Heart left ventricle (tissue), 13 donors: ENCODE results near the gene NRF1.

Experiments used
- CTCF ChIP-seq, 12 donors: fragments of 200-600 bp; sonication (generic) in 4 of 12; IDR thresholded peaks; one replicate each; pipeline versions ENCODE4 v1.5.0 to v1.8.0; 2018 to 2022; ENCODE audit warnings: antibody characterized with exemption in 12 of 12, mild to moderate bottlenecking in 5 of 12
- POLR2A ChIP-seq, 2 donors: fragments of 450-650 bp; IDR thresholded peaks; one replicate each; pipeline ENCODE4 v1.6.1; 2017; ENCODE audit warnings: antibody characterized with exemption in 2 of 2, mild to moderate bottlenecking in 2 of 2, moderate library complexity in 2 of 2
- donor health status: ischemic (EF 13 %, LVEDD 7.1; RV severe dilation, severe dysfunction).
- donor health status: DM: no; HTN: yes; CAD: no.
- donor health status: DM: no; HTN: no; CAD: no.
- donor health status: ischemic (EF 25% LVEDD 6.9; RV normal size, moderate dysfunction).
- donor health status: ischemic (EF 25% LVEDD 5.7; RV mildly dilated, moderate dysfunction).
- donor health status: ischemic (EF 35%, LVEDD 5.7; RV mildly dilated, moderate dysfunction).
- donor health status: nonischemic (EF 11% LVEDD 7.7; RV severe dilation, severe dysfunction).
- donor health status: DM: yes; HTN: yes; CAD: no.
- donor health status: PGD.
- donor health status: ischemic (EF 29% LVEDD 5.4; RV normal size, mild dysfunction).
- donor health status: nonischemic (EF 23%, LVEDD 6.1; RV moderate dilation, normal function).

GRCh38 chr7:129790136-129790535, 178.6 kb downstream of the NRF1 start:
- TF ChIP-seq CTCF (IDR thresholded peaks at IDR 0.05) (no peak), POLR2A (IDR thresholded peaks at IDR 0.05) (no peak)
